ENCODE measurements around the gene SLC5A5. TPM values are rescaled to one million over a fixed set of nuclear protein-coding genes. Genes with fewer than 3 reads are reported as not detected.

Gene SLC5A5
- total RNA-seq, 1 experiment from 2014 or later = 6.3 TPM

DNA sequence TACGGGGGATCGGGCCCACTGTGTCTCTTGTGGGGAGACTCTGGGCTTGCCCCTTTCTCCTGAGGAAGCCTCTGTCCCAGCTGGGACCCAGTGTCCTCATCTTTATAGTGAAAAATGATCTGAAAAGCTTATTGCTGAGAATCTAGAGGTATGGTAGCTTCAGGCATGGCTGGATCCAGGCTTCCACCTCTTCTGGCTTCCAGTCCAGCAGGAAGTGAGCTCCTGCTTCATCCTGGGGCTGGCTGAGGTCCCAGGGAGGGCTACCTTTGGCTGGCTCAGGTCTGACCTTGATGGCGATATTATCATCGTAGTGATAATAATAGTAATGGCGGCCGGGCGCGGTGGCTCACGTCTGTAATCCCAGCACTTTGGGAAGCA is 3.0 kb downstream of the SLC5A5 start:
- ATAC-seq (no peak), DNase-seq (ENCODE audit: low read depth, low spot score) (no peak)
- H3K4me3 ChIP-seq (ENCODE audit: low read depth in 2 of 2, low read length in 2 of 2) = no peak overlapping the region
- H3K4me1 ChIP-seq (ENCODE audit: control insufficient read depth, insufficient read depth, low read length) = no peaks in the 10 kb centered on the region
- TF ChIP-seq SIN3A (IDR thresholded peaks at IDR 0.05; ENCODE audit: borderline replicate concordance, insufficient read depth, low read depth, low read length) = no peak
- TF ChIP-seq POLR2AphosphoS5 (IDR thresholded peaks at IDR 0.05; ENCODE audit: low read depth, low read length) = no peak
- TF ChIP-seq TCF7L2 (IDR thresholded peaks at IDR 0.05; ENCODE audit: low read depth, low read length) = no peak
- TF ChIP-seq, protein P1, sequence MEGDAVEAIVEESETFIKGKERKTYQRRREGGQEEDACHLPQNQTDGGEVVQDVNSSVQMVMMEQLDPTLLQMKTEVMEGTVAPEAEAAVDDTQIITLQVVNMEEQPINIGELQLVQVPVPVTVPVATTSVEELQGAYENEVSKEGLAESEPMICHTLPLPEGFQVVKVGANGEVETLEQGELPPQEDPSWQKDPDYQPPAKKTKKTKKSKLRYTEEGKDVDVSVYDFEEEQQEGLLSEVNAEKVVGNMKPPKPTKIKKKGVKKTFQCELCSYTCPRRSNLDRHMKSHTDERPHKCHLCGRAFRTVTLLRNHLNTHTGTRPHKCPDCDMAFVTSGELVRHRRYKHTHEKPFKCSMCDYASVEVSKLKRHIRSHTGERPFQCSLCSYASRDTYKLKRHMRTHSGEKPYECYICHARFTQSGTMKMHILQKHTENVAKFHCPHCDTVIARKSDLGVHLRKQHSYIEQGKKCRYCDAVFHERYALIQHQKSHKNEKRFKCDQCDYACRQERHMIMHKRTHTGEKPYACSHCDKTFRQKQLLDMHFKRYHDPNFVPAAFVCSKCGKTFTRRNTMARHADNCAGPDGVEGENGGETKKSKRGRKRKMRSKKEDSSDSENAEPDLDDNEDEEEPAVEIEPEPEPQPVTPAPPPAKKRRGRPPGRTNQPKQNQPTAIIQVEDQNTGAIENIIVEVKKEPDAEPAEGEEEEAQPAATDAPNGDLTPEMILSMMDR (IDR thresholded peaks at IDR 0.05) = no peak
- TF ChIP-seq, protein P2, sequence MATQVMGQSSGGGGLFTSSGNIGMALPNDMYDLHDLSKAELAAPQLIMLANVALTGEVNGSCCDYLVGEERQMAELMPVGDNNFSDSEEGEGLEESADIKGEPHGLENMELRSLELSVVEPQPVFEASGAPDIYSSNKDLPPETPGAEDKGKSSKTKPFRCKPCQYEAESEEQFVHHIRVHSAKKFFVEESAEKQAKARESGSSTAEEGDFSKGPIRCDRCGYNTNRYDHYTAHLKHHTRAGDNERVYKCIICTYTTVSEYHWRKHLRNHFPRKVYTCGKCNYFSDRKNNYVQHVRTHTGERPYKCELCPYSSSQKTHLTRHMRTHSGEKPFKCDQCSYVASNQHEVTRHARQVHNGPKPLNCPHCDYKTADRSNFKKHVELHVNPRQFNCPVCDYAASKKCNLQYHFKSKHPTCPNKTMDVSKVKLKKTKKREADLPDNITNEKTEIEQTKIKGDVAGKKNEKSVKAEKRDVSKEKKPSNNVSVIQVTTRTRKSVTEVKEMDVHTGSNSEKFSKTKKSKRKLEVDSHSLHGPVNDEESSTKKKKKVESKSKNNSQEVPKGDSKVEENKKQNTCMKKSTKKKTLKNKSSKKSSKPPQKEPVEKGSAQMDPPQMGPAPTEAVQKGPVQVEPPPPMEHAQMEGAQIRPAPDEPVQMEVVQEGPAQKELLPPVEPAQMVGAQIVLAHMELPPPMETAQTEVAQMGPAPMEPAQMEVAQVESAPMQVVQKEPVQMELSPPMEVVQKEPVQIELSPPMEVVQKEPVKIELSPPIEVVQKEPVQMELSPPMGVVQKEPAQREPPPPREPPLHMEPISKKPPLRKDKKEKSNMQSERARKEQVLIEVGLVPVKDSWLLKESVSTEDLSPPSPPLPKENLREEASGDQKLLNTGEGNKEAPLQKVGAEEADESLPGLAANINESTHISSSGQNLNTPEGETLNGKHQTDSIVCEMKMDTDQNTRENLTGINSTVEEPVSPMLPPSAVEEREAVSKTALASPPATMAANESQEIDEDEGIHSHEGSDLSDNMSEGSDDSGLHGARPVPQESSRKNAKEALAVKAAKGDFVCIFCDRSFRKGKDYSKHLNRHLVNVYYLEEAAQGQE (IDR thresholded peaks at IDR 0.05; ENCODE audit: insufficient read depth in 1 of 2, low read depth in 2 of 2, low read length in 1 of 2) = no peak
- POLR2A ChIA-PET = no interaction called here
- intact Hi-C loops (cut with micrococcal nuclease; ENCODE audit: unreplicated experiment) (no loop called here), in situ Hi-C loops (cut with HindIII; ENCODE audit: low pct_unique_long_range_greater_than_20kb, low sequenced_read_pairs) (no loop called here)
- BruUV-seq (replicated peaks) = no TSS peak
- no peaks in the 10 kb centered on the region for H3K27me3 ChIP-seq (ENCODE audit: control insufficient read depth, insufficient read depth, low read length)
- H3K9me3 ChIP-seq (ENCODE audit: control insufficient read depth, insufficient read depth, low read depth, low read length) = no peaks in the 10 kb centered on the region
- CTCF ChIA-PET = no interaction called here
- H3K36me3 ChIP-seq (ENCODE audit: control insufficient read depth, insufficient read depth, low read length) = no peaks in the 10 kb centered on the region
- no peak overlapping the region for H3K27ac ChIP-seq (ENCODE audit: low read length)

DNA sequence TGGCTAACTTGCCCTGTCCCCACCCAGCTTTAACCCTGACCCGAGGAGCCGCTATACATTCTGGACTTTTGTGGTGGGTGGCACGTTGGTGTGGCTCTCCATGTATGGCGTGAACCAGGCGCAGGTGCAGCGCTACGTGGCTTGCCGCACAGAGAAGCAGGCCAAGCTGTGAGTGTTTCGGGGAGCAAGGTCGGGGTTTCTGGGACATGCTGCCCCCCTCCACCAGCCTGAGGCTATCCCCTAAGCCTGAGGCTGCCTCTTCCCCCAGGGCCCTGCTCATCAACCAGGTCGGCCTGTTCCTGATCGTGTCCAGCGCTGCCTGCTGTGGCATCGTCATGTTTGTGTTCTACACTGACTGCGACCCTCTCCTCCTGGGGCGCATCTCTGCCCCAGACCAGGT is 6.0 kb downstream of the SLC5A5 start:
- ATAC-seq = no peak
- no peak overlapping the region for H3K27ac ChIP-seq (ENCODE audit: low read length)
- no peak overlapping the region for H3K4me3 ChIP-seq (ENCODE audit: low read depth in 2 of 2, low read length in 2 of 2)
- no peaks in the 10 kb centered on the region for H3K27me3 ChIP-seq (ENCODE audit: control insufficient read depth, insufficient read depth, low read length)
- BruUV-seq (replicated peaks) = no TSS peak
- in situ Hi-C loops (cut with HindIII; ENCODE audit: low pct_unique_long_range_greater_than_20kb, low sequenced_read_pairs) (no loop called here), intact Hi-C loops (cut with micrococcal nuclease; ENCODE audit: unreplicated experiment) (no loop called here)
- no peaks in the 10 kb centered on the region for H3K36me3 ChIP-seq (ENCODE audit: control insufficient read depth, insufficient read depth, low read length)
- no peaks in the 10 kb centered on the region for H3K4me1 ChIP-seq (ENCODE audit: control insufficient read depth, insufficient read depth, low read length)
- CTCF ChIA-PET = no interaction called here
- POLR2A ChIA-PET = no interaction called here
- no peaks in the 10 kb centered on the region for H3K9me3 ChIP-seq (ENCODE audit: control insufficient read depth, insufficient read depth, low read depth, low read length)
- no peak for DNase-seq (ENCODE audit: low read depth, low spot score)
- TF ChIP-seq, protein P1 (IDR thresholded peaks at IDR 0.05) = no peak
- TF ChIP-seq TCF7L2 (IDR thresholded peaks at IDR 0.05; ENCODE audit: low read depth, low read length) (no peak), POLR2AphosphoS5 (IDR thresholded peaks at IDR 0.05; ENCODE audit: low read depth, low read length) (no peak)
